Caco-2 (cell line): ENCODE results near the gene WDR54. TPM values are rescaled to one million over a fixed set of nuclear protein-coding genes. Genes with fewer than 3 reads are reported as not detected.

Experiments used
- BruUV-seq: library from RNA; stranded (reverse); fragments of 400-500 nt; replicated peaks from 2 replicates; lab custom pipeline; 2021; lab: Mats Ljungman, UMichigan
- CTCF ChIA-PET: fragments of 300-600 bp; sonication (Branson Sonifier 250); formaldehyde crosslinking; loops from one replicate; lab custom pipeline; 2022; ENCODE audit warnings: antibody characterized with exemption; lab: Charles Lee
- POLR2A ChIA-PET: fragments of 300-600 bp; sonication (Branson Sonifier 250); formaldehyde crosslinking; loops from one replicate; lab custom pipeline; 2022; ENCODE audit warnings: antibody characterized with exemption; lab: Charles Lee
- DNase-seq, 2 experiments: peaks; one replicate each; pipeline versions ENCODE4 v3.0.0 to v3.0.0-alpha.2; 2020 to 2022
- H3K27me3 ChIP-seq: replicated peaks from 2 replicates; pipeline ENCODE4 v1.6.0; 2011; ENCODE audit warnings: low read length; ENCODE audit not compliant: control insufficient read depth, insufficient read depth
- H3K36me3 ChIP-seq: 2 replicates; pipeline ENCODE4 v1.5.1; 2011; ENCODE audit warnings: low read length; ENCODE audit not compliant: control insufficient read depth, insufficient read depth
- H3K4me1 ChIP-seq: fragments of 250-450 bp; sonication (Bioruptor Pico); 2 replicates; pipeline ENCODE4 v1.5.1; 2020; ENCODE audit warnings: mild to moderate bottlenecking
- H3K4me3 ChIP-seq: 2 replicates; pipeline ENCODE4 v1.5.1; 2011; ENCODE audit warnings: low read depth, mild to moderate bottlenecking, control low read depth, low read length
- H3K9me3 ChIP-seq: fragments of 250-450 bp; sonication (Bioruptor Pico); 2 replicates; pipeline ENCODE4 v1.5.1; 2020; ENCODE audit warnings: mild to moderate bottlenecking, moderate library complexity
- H3K27ac Mint-ChIP-seq: one replicate; pipeline ENCODE4 v1.8.0; 2022; ENCODE audit warnings: mixed read lengths; ENCODE audit not compliant: unreplicated experiment
- H3K27me3 Mint-ChIP-seq: one replicate; pipeline ENCODE4 v1.8.0; 2022; ENCODE audit warnings: mixed read lengths; ENCODE audit not compliant: insufficient read depth, unreplicated experiment
- H3K36me3 Mint-ChIP-seq: one replicate; pipeline ENCODE4 v1.8.0; 2022; ENCODE audit warnings: mild to moderate bottlenecking, mixed read lengths; ENCODE audit not compliant: insufficient read depth, unreplicated experiment
- H3K4me1 Mint-ChIP-seq: one replicate; pipeline ENCODE4 v1.8.0; 2022; ENCODE audit warnings: low read depth, mixed read lengths; ENCODE audit not compliant: unreplicated experiment
- H3K4me3 Mint-ChIP-seq: one replicate; pipeline ENCODE4 v1.8.0; 2022; ENCODE audit warnings: mild to moderate bottlenecking, moderate library complexity, mixed read lengths; ENCODE audit not compliant: unreplicated experiment
- H3K9me3 Mint-ChIP-seq: one replicate; pipeline ENCODE4 v1.8.0; 2022; ENCODE audit warnings: mixed read lengths; ENCODE audit not compliant: unreplicated experiment
- CTCF ChIP-seq, 2 experiments: fragments of 200-600 bp in 1 of 2; IDR thresholded peaks; 1 replicate in 1 of 2; 2 replicates in 1 of 2; pipeline versions ENCODE4 v1.5.1 to v1.8.0; 2011 to 2022; ENCODE audit warnings: antibody characterized with exemption in 1 of 2, control low read depth in 1 of 2, inconsistent platforms in 1 of 2, low read depth in 1 of 2, low read length in 1 of 2, mild to moderate bottlenecking in 1 of 2, moderate library complexity in 1 of 2; ENCODE audit not compliant: insufficient read depth in 1 of 2, severe bottlenecking in 1 of 2, unreplicated experiment in 1 of 2
- intact Hi-C: fragments of 100-400 bp; cut with micrococcal nuclease; formaldehyde crosslinking; loops from one replicate; pipeline ENCODE4 v1.10.0; 2022; ENCODE audit not compliant: unreplicated experiment
- total RNA-seq: library from RNA; stranded (reverse); gene quantifications from 2 replicates; pipeline ENCODE4 v1.2.3, GENCODE V29; 2022

WDR54 gene
- total RNA-seq, 1 experiment from 2014 or later = 9.9 TPM

- H3K4me1 ChIP-seq = no peaks in the 10 kb centered on the region
- no TSS peak for BruUV-seq
- POLR2A ChIA-PET = no interaction called here
- no peak overlapping the region for H3K27ac Mint-ChIP-seq
- no peak overlapping the region for H3K4me3 Mint-ChIP-seq
- intact Hi-C loops = no loop called here
- no peak for TF ChIP-seq CTCF (IDR thresholded peaks at IDR 0.05; ENCODE audit: insufficient read depth in 1 of 2, low read depth in 1 of 2, low read length in 1 of 2, severe bottlenecking in 1 of 2, unreplicated experiment in 1 of 2)
- CTCF ChIA-PET = interaction anchor here (0.7 kb wide), 1 partner anchor 14 kb away, joined by 3 read pairs; no protein-coding TSS in a partner anchor
- no peaks in the 10 kb centered on the region for H3K9me3 Mint-ChIP-seq
- H3K4me1 Mint-ChIP-seq = no peaks in the 10 kb centered on the region
- no peak for DNase-seq
- H3K9me3 ChIP-seq = no peaks in the 10 kb centered on the region
- H3K27me3 Mint-ChIP-seq = peaks cover 16% of the 10 kb centered on the region
- H3K4me3 ChIP-seq = no peak overlapping the region
- H3K36me3 Mint-ChIP-seq = peaks cover 6% of the 10 kb centered on the region
- no peaks in the 10 kb centered on the region; the same call in 1 of the 2 replicates for H3K27me3 ChIP-seq
- H3K36me3 ChIP-seq = no peaks in the 10 kb centered on the region
Observed at GRCh38 chr2:74406035-74406434, 15.5 kb upstream of the WDR54 start.

- CTCF ChIA-PET = no interaction called here
- no peak overlapping the region for H3K27ac Mint-ChIP-seq
- intact Hi-C loops = no loop called here
- H3K4me3 Mint-ChIP-seq = no peak overlapping the region
- H3K36me3 ChIP-seq = no peaks in the 10 kb centered on the region
- H3K4me3 ChIP-seq = no peak overlapping the region
- H3K9me3 Mint-ChIP-seq = no peaks in the 10 kb centered on the region
- H3K4me1 ChIP-seq = no peaks in the 10 kb centered on the region
- POLR2A ChIA-PET = no interaction called here
- no peaks in the 10 kb centered on the region for H3K9me3 ChIP-seq
- no peaks in the 10 kb centered on the region for H3K4me1 Mint-ChIP-seq
- no peaks in the 10 kb centered on the region; the same call in 1 of the 2 replicates for H3K27me3 ChIP-seq
- no peak for DNase-seq
- TF ChIP-seq CTCF (IDR thresholded peaks at IDR 0.05; ENCODE audit: insufficient read depth in 1 of 2, low read depth in 1 of 2, low read length in 1 of 2, severe bottlenecking in 1 of 2, unreplicated experiment in 1 of 2) = no peak
- peaks cover 11% of the 10 kb centered on the region for H3K27me3 Mint-ChIP-seq
- no TSS peak for BruUV-seq
- H3K36me3 Mint-ChIP-seq = peaks cover 6% of the 10 kb centered on the region
Observed at GRCh38 chr2:74407682-74408081, 13.8 kb upstream of the WDR54 start.

GRCh38 chr2:74413001-74413698 lies 8.4 kb upstream of the WDR54 start:
- POLR2A ChIA-PET = no interaction called here
- Histone ChIP-seq H3K9me3 (no peaks in the 10 kb centered on the region), H3K4me3 (no peak overlapping the region), H3K36me3 (no peaks in the 10 kb centered on the region), H3K4me1 (no peaks in the 10 kb centered on the region), H3K27me3 (no peaks in the 10 kb centered on the region)
- no peak for DNase-seq
- intact Hi-C loops = no loop called here
- no peaks in the 10 kb centered on the region for H3K4me1 Mint-ChIP-seq
- peaks cover 15% of the 10 kb centered on the region for H3K27me3 Mint-ChIP-seq
- H3K4me3 Mint-ChIP-seq = no peak overlapping the region
- no TSS peak for BruUV-seq
- no peaks in the 10 kb centered on the region for H3K9me3 Mint-ChIP-seq
- no peak for TF ChIP-seq CTCF (IDR thresholded peaks at IDR 0.05; ENCODE audit: insufficient read depth in 1 of 2, low read depth in 1 of 2, low read length in 1 of 2, severe bottlenecking in 1 of 2, unreplicated experiment in 1 of 2)
- no peak overlapping the region for H3K27ac Mint-ChIP-seq
- CTCF ChIA-PET = interaction anchor here (0.9 kb wide), 1 partner anchor 11 kb away, joined by 3 read pairs; no protein-coding TSS in a partner anchor
- peaks cover 4% of the 10 kb centered on the region for H3K36me3 Mint-ChIP-seq
